ENCODE results near the gene ABHD1. TPM values are rescaled to one million over a fixed set of nuclear protein-coding genes. Genes with fewer than 3 reads are reported as not detected.
"Not testable (repeated sequence)": the region's sequence is repeated elsewhere in the genome, so short reads cannot be mapped to it uniquely, and the experiment has no call there.

Gene ABHD1
- total RNA-seq, 3 donors from 2014 or later, result 0.29 to 0.80 TPM; not detected in 1

GRCh38 chr2:27100036-27100435 lies 23.6 kb upstream of the ABHD1 start:
- no peak for TF ChIP-seq POLR2A (IDR thresholded peaks at IDR 0.05)
- H3K4me1 ChIP-seq, result peaks cover 0 to 4% of the 10 kb centered on the region in 2 donors
- no peaks in the 10 kb centered on the region for H3K9me3 ChIP-seq
- intact Hi-C loops (cut with DNase I; ENCODE audit: low total_unique reads), result no loop called here
- no peaks in the 10 kb centered on the region for H3K27me3 ChIP-seq
- no peaks in the 10 kb centered on the region for H3K36me3 ChIP-seq
- no peak for DNase-seq (ENCODE audit: low spot score in 2 of 2)
- H3K4me3 ChIP-seq, result no peak overlapping the region
- H3K27ac ChIP-seq, result no peak overlapping the region

GRCh38 chr2:27102329-27102728 lies 21.3 kb upstream of the ABHD1 start:
- H3K27ac ChIP-seq, result no peak overlapping the region
- H3K4me1 ChIP-seq, result no peaks in the 10 kb centered on the region
- H3K27me3 ChIP-seq, result no peaks in the 10 kb centered on the region
- DNase-seq (ENCODE audit: low spot score in 2 of 2), result no peak
- no peaks in the 10 kb centered on the region for H3K36me3 ChIP-seq
- intact Hi-C loops (cut with DNase I; ENCODE audit: low total_unique reads), result no loop called here
- TF ChIP-seq POLR2AphosphoS5 (IDR thresholded peaks at IDR 0.05) (no peak), POLR2A (IDR thresholded peaks at IDR 0.05) (no peak), CTCF (IDR thresholded peaks at IDR 0.05) (no peak)
- H3K4me3 ChIP-seq, result no peak overlapping the region
- no peaks in the 10 kb centered on the region for H3K9me3 ChIP-seq

GRCh38 chr2:27105981-27106380 lies 17.6 kb upstream of the ABHD1 start:
- DNase-seq (ENCODE audit: low spot score in 2 of 2), result no peak
- no peaks in the 10 kb centered on the region for H3K27me3 ChIP-seq
- H3K4me3 ChIP-seq, result no peak overlapping the region
- TF ChIP-seq POLR2AphosphoS5 (IDR thresholded peaks at IDR 0.05) (no peak), CTCF (IDR thresholded peaks at IDR 0.05) (no peak), POLR2A (IDR thresholded peaks at IDR 0.05) (no peak)
- no peaks in the 10 kb centered on the region for H3K4me1 ChIP-seq
- intact Hi-C loops (cut with DNase I; ENCODE audit: low total_unique reads), result no loop called here
- H3K9me3 ChIP-seq, result no peaks in the 10 kb centered on the region
- H3K36me3 ChIP-seq, result no peaks in the 10 kb centered on the region
- H3K27ac ChIP-seq, result no peak overlapping the region

- intact Hi-C loops (cut with DNase I; ENCODE audit: low total_unique reads), result no loop called here
- Histone ChIP-seq H3K36me3 (no peaks in the 10 kb centered on the region), H3K4me3 (no peak overlapping the region), H3K4me1 (no peaks in the 10 kb centered on the region), H3K9me3 (no peaks in the 10 kb centered on the region), H3K27ac (no peak overlapping the region), H3K27me3 (no peaks in the 10 kb centered on the region)
- DNase-seq (ENCODE audit: low spot score in 2 of 2), result no peak
- TF ChIP-seq POLR2A (IDR thresholded peaks at IDR 0.05) (no peak), POLR2AphosphoS5 (IDR thresholded peaks at IDR 0.05) (no peak), CTCF (IDR thresholded peaks at IDR 0.05) (no peak)
Observed at GRCh38 chr2:27108221-27108620, 15.4 kb upstream of the ABHD1 start.

GRCh38 chr2:27109083-27109482 lies 14.5 kb upstream of the ABHD1 start:
- H3K4me1 ChIP-seq, result no peaks in the 10 kb centered on the region
- no peak for TF ChIP-seq POLR2A (IDR thresholded peaks at IDR 0.05)
- TF ChIP-seq CTCF (IDR thresholded peaks at IDR 0.05), result no peak
- no peak for TF ChIP-seq POLR2AphosphoS5 (IDR thresholded peaks at IDR 0.05)
- H3K9me3 ChIP-seq, result no peaks in the 10 kb centered on the region
- no peaks in the 10 kb centered on the region for H3K27me3 ChIP-seq
- no peak overlapping the region for H3K4me3 ChIP-seq
- intact Hi-C loops (cut with DNase I; ENCODE audit: low total_unique reads), result no loop called here
- H3K36me3 ChIP-seq, result no peaks in the 10 kb centered on the region
- DNase-seq (ENCODE audit: low spot score in 2 of 2), result no peak
- no peak overlapping the region for H3K27ac ChIP-seq

GRCh38 chr2:27110603-27111352 lies 12.8 kb upstream of the ABHD1 start:
- H3K27me3 ChIP-seq; H3K4me1 ChIP-seq; H3K4me3 ChIP-seq; H3K9me3 ChIP-seq; intact Hi-C loops (cut with DNase I; ENCODE audit: low total_unique reads); H3K36me3 ChIP-seq; H3K27ac ChIP-seq; DNase-seq (ENCODE audit: low spot score in 2 of 2): not testable (repeated sequence)

- H3K4me1 ChIP-seq; H3K27ac ChIP-seq; H3K36me3 ChIP-seq; H3K27me3 ChIP-seq; DNase-seq (ENCODE audit: low spot score in 2 of 2); H3K9me3 ChIP-seq; H3K4me3 ChIP-seq; intact Hi-C loops (cut with DNase I; ENCODE audit: low total_unique reads): not testable (repeated sequence)
Observed at GRCh38 chr2:27111392-27112078, 12.1 kb upstream of the ABHD1 start.

Measured in breast epithelium (tissue), 4 donors.